Neural cell (in vitro differentiated cells): Measurements from ENCODE around the gene IL23R. TPM values are rescaled to one million over a fixed set of nuclear protein-coding genes. Genes with fewer than 3 reads are reported as not detected.

Experiments used
- H2AFZ ChIP-seq: fragments of 200-600, 300-800 bp; sonication (generic), shearing (Covaris generic); 2 replicates; pipeline ENCODE4 v1.6.0; 2014; ENCODE audit warnings: low read depth, mild to moderate bottlenecking, antibody characterized with exemption, low read length, moderate library complexity
- H3F3A ChIP-seq: fragments of 200-600 bp; shearing (Covaris generic); 2 replicates; pipeline ENCODE4 v1.6.1; 2016; ENCODE audit warnings: mild to moderate bottlenecking, moderate library complexity, mixed read lengths, antibody characterized with exemption, low read length; ENCODE audit not compliant: insufficient read depth, poor library complexity, severe bottlenecking
- H3K27ac ChIP-seq: fragments of 200-600, 300-800 bp; sonication (generic), shearing (Covaris generic); 2 replicates; pipeline ENCODE4 v1.5.1; 2014; ENCODE audit warnings: mild to moderate bottlenecking, low read length, moderate library complexity
- H3K27me3 ChIP-seq: fragments of 300-800, 200-600 bp; sonication (generic), shearing (Covaris generic); 2 replicates; pipeline ENCODE4 v1.6.0; 2014; ENCODE audit warnings: mild to moderate bottlenecking, low read depth, low read length, moderate library complexity; ENCODE audit not compliant: insufficient read depth
- H3K36me3 ChIP-seq: fragments of 300-800, 200-600 bp; sonication (generic), shearing (Covaris generic); 2 replicates; pipeline ENCODE4 v1.5.1; 2014; ENCODE audit warnings: mild to moderate bottlenecking, antibody characterized with exemption, low read length, moderate library complexity; ENCODE audit not compliant: insufficient read depth
- H3K4me2 ChIP-seq: fragments of 300-800, 200-600 bp; sonication (generic), shearing (Covaris generic); 2 replicates; pipeline ENCODE4 v1.6.0; 2014; ENCODE audit warnings: mild to moderate bottlenecking, low read length
- H3K4me3 ChIP-seq: fragments of 300-800, 200-600 bp; sonication (generic), shearing (Covaris generic); 2 replicates; pipeline ENCODE4 v1.5.1; 2014; ENCODE audit warnings: mild to moderate bottlenecking, low read length, moderate library complexity
- H3K79me2 ChIP-seq: fragments of 200-600 bp; shearing (Covaris generic); replicated peaks from 2 replicates; pipeline ENCODE4 v1.6.0; 2014; ENCODE audit warnings: mild to moderate bottlenecking, low read length, moderate library complexity; ENCODE audit not compliant: insufficient read depth
- H3K9ac ChIP-seq: fragments of 300-800, 200-600 bp; sonication (generic), shearing (Covaris generic); 2 replicates; pipeline ENCODE4 v1.6.1; 2016; ENCODE audit warnings: mild to moderate bottlenecking, low read length, mixed read lengths
- H3K9me2 ChIP-seq: fragments of 200-600 bp; shearing (Covaris generic); 2 replicates; pipeline ENCODE4 v1.6.1; 2016; ENCODE audit warnings: mild to moderate bottlenecking, low read length, mixed read lengths; ENCODE audit not compliant: insufficient read depth
- H3K9me3 ChIP-seq: fragments of 200-600, 300-800 bp; sonication (generic), shearing (Covaris generic); 2 replicates; pipeline ENCODE4 v1.6.1; 2016; ENCODE audit warnings: mild to moderate bottlenecking, mixed run types, low read length, moderate library complexity, mixed read lengths
- H4K20me1 ChIP-seq: fragments of 200-600 bp; shearing (Covaris generic); 2 replicates; pipeline ENCODE4 v1.6.1; 2016; ENCODE audit warnings: mild to moderate bottlenecking, mixed run types; ENCODE audit not compliant: insufficient read depth
- EP300 ChIP-seq: fragments of 450-650 bp; conservative IDR thresholded peaks from 2 replicates; pipeline ENCODE4 v1.6.1; 2014; ENCODE audit warnings: antibody characterized with exemption, mild to moderate bottlenecking, moderate library complexity; ENCODE audit not compliant: poor library complexity, severe bottlenecking
- EZH2 ChIP-seq: fragments of 200-600, 300-800 bp; shearing (Covaris generic), sonication (generic); IDR thresholded peaks from 2 replicates; pipeline ENCODE4 v1.6.1; 2014; ENCODE audit warnings: antibody characterized with exemption, low read length, borderline replicate concordance, mild to moderate bottlenecking; ENCODE audit not compliant: insufficient read depth, poor library complexity, severe bottlenecking
- MXI1 ChIP-seq: fragments of 450-650 bp; conservative IDR thresholded peaks from 2 replicates; pipeline ENCODE4 v1.6.1; 2014; ENCODE audit warnings: antibody characterized with exemption, mild to moderate bottlenecking; ENCODE audit not compliant: poor library complexity, severe bottlenecking
- POLR2AphosphoS5 ChIP-seq: IDR thresholded peaks from 2 replicates; pipeline ENCODE4 v1.6.1; 2012
- RAD21 ChIP-seq: fragments of 450-650 bp; conservative IDR thresholded peaks from 2 replicates; pipeline ENCODE4 v1.6.1; 2014; ENCODE audit warnings: antibody characterized with exemption, mild to moderate bottlenecking, moderate library complexity
- SMC3 ChIP-seq: fragments of 450-650 bp; conservative IDR thresholded peaks from 2 replicates; pipeline ENCODE4 v1.6.1; 2014; ENCODE audit warnings: antibody characterized with exemption, mild to moderate bottlenecking, moderate library complexity; ENCODE audit not compliant: poor library complexity
- TAF1 ChIP-seq: IDR thresholded peaks from 2 replicates; pipeline ENCODE4 v1.6.1; 2012; ENCODE audit warnings: low read depth
- polyA plus RNA-seq: library from polyadenylated mRNA; depleted of rRNA; stranded (reverse); fragments of >200 nt; gene quantifications from 2 replicates; pipeline ENCODE4 v1.2.3, GENCODE V29; 2014
- TF ChIP-seq, protein P1 (sequence below): fragments of 450-650 bp; IDR thresholded peaks from 2 replicates; pipeline ENCODE4 v1.5.1; 2014; ENCODE audit warnings: antibody characterized with exemption, mild to moderate bottlenecking, moderate library complexity; ENCODE audit not compliant: poor library complexity, severe bottlenecking
- TF ChIP-seq, protein P2 (sequence below): IDR thresholded peaks from 2 replicates; pipeline ENCODE4 v1.6.1; 2012; ENCODE audit warnings: borderline replicate concordance

Gene IL23R
- polyA plus RNA-seq, 1 donor from 2014 or later, result not detected

DNA sequence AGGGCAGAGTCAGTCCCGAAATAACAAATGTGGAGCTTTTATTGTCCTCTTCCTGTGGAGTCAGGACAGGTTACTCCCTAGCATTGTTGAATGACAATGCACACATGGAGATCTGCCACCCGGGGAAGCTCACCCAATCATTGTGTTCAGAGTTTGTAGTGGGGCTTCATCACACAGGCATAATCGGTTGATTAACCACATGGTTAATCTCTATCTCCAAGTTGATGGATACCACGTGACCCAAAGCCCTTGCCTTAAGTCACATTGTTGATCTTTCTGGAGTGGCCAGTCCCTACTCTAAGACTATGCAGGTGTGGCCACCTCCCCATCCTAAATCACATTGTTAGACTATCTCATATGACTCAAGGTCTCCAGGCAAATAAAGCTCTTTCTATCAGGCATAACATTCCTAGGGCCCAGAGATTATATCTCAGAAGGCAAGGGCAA, 28.9 kb upstream of the IL23R start:
- Histone ChIP-seq H3K4me3 (no peak overlapping the region), H2AFZ (no peak overlapping the region), H3K27me3 (no peaks in the 10 kb centered on the region), H3K4me2 (no peak overlapping the region), H3K9me2 (no peaks in the 10 kb centered on the region), H3K9ac (no peak overlapping the region), H4K20me1 (no peaks in the 10 kb centered on the region), H3K9me3 (no peaks in the 10 kb centered on the region), H3K27ac (no peak overlapping the region), H3K79me2 (no peaks in the 10 kb centered on the region), H3F3A (no peaks in the 10 kb centered on the region), H3K36me3 (no peaks in the 10 kb centered on the region)
- TF ChIP-seq MXI1, result no peak
- TF ChIP-seq EP300, result no peak
- TF ChIP-seq, protein P1, sequence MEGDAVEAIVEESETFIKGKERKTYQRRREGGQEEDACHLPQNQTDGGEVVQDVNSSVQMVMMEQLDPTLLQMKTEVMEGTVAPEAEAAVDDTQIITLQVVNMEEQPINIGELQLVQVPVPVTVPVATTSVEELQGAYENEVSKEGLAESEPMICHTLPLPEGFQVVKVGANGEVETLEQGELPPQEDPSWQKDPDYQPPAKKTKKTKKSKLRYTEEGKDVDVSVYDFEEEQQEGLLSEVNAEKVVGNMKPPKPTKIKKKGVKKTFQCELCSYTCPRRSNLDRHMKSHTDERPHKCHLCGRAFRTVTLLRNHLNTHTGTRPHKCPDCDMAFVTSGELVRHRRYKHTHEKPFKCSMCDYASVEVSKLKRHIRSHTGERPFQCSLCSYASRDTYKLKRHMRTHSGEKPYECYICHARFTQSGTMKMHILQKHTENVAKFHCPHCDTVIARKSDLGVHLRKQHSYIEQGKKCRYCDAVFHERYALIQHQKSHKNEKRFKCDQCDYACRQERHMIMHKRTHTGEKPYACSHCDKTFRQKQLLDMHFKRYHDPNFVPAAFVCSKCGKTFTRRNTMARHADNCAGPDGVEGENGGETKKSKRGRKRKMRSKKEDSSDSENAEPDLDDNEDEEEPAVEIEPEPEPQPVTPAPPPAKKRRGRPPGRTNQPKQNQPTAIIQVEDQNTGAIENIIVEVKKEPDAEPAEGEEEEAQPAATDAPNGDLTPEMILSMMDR, result no peak
- no peak for TF ChIP-seq RAD21
- TF ChIP-seq TAF1, result no peak
- no peak for TF ChIP-seq POLR2AphosphoS5
- no peak for TF ChIP-seq SMC3
- TF ChIP-seq, protein P2, sequence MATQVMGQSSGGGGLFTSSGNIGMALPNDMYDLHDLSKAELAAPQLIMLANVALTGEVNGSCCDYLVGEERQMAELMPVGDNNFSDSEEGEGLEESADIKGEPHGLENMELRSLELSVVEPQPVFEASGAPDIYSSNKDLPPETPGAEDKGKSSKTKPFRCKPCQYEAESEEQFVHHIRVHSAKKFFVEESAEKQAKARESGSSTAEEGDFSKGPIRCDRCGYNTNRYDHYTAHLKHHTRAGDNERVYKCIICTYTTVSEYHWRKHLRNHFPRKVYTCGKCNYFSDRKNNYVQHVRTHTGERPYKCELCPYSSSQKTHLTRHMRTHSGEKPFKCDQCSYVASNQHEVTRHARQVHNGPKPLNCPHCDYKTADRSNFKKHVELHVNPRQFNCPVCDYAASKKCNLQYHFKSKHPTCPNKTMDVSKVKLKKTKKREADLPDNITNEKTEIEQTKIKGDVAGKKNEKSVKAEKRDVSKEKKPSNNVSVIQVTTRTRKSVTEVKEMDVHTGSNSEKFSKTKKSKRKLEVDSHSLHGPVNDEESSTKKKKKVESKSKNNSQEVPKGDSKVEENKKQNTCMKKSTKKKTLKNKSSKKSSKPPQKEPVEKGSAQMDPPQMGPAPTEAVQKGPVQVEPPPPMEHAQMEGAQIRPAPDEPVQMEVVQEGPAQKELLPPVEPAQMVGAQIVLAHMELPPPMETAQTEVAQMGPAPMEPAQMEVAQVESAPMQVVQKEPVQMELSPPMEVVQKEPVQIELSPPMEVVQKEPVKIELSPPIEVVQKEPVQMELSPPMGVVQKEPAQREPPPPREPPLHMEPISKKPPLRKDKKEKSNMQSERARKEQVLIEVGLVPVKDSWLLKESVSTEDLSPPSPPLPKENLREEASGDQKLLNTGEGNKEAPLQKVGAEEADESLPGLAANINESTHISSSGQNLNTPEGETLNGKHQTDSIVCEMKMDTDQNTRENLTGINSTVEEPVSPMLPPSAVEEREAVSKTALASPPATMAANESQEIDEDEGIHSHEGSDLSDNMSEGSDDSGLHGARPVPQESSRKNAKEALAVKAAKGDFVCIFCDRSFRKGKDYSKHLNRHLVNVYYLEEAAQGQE, result no peak
- TF ChIP-seq EZH2, result no peak

DNA sequence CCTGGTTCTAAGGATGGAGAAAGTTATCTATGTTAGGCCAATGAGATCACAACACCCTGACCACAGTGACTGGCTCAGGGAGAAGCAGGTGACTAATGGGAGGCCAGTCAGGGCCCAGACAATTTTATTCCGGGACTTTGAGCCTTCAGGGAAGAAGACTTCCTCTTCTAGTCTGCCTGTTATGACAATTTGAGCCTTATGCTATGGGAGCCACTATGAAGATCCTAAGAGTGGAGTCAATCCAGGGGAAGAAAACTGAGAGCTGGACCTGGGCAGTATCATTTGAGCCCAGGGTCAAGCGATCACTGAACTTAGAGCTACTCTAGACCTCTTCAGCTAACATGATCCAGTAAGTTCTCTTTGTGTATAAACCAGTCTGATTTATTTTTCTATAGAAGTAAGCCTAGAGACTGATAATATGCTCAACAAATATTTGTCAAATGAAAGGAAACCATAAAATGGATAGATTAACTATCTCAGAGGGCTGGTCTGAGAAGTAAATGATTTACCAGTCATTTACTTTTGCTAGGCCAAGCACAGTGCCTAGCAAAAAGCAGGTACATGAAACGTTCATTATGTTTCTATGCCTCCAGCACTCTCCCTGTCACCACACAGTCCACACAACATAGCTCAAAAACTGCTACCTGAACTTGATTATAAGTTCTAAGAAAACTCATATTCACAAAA, 27.3 kb upstream of the IL23R start:
- Histone ChIP-seq H3K9me2 (no peaks in the 10 kb centered on the region), H3K9ac (no peak overlapping the region), H3K27me3 (no peaks in the 10 kb centered on the region), H3K79me2 (no peaks in the 10 kb centered on the region), H4K20me1 (no peaks in the 10 kb centered on the region), H3K36me3 (no peaks in the 10 kb centered on the region), H3K4me2 (no peak overlapping the region), H3K4me3 (no peak overlapping the region), H2AFZ (no peak overlapping the region), H3K27ac (no peak overlapping the region), H3K9me3 (no peaks in the 10 kb centered on the region), H3F3A (no peaks in the 10 kb centered on the region)
- TF ChIP-seq POLR2AphosphoS5 (no peak), RAD21 (no peak), EZH2 (no peak), MXI1 (no peak), TAF1 (no peak), EP300 (no peak), SMC3 (no peak)
- TF ChIP-seq, protein P1, result no peak
- TF ChIP-seq, protein P2, result no peak
